ENCODE data around the gene GSPT1. TPM values are rescaled to one million over a fixed set of nuclear protein-coding genes. Genes with fewer than 3 reads are reported as not detected.

GSPT1 gene
- total and polyA plus RNA-seq, 2 experiments from 2014 or later: 126 to 146 TPM

GRCh38 chr16:11957591-11958395 is 42.0 kb upstream of the GSPT1 start:
- Histone ChIP-seq H2AFZ (no peak overlapping the region), H3K4me3 (no peak overlapping the region), H3K4me1 (ENCODE audit: insufficient read depth) (no peaks in the 10 kb centered on the region), H3F3A (replicated peaks; ENCODE audit: low read depth) (no peaks in the 10 kb centered on the region), H3K36me3 (ENCODE audit: insufficient read depth) (no peaks in the 10 kb centered on the region), H3K27me3 (ENCODE audit: insufficient read depth) (no peaks in the 10 kb centered on the region), H3K27ac (ENCODE audit: low read depth) (no peak overlapping the region), H3K79me2 (replicated peaks; ENCODE audit: insufficient read depth) (no peaks in the 10 kb centered on the region), H3K4me2 (no peak overlapping the region), H4K20me1 (replicated peaks; ENCODE audit: insufficient read depth) (no peaks in the 10 kb centered on the region), H3K9me2 (ENCODE audit: insufficient read depth) (no peaks in the 10 kb centered on the region)
- Mint-ChIP-seq H3K27ac (peak overlapping the region; percentile 1; the same call in 1 of the 2 replicates), H3K4me1 (no peaks in the 10 kb centered on the region), H3K9me3 (no peaks in the 10 kb centered on the region), H3K27me3 (ENCODE audit: insufficient read depth, low read depth, poor library complexity) (peaks cover 14% of the 10 kb centered on the region), H3K4me3 (no peak overlapping the region), H3K36me3 (ENCODE audit: low read depth) (no peaks in the 10 kb centered on the region)
- DNase-seq (ENCODE audit: low spot score) (no peak), ATAC-seq (no peak)
- TF ChIP-seq, protein P1, sequence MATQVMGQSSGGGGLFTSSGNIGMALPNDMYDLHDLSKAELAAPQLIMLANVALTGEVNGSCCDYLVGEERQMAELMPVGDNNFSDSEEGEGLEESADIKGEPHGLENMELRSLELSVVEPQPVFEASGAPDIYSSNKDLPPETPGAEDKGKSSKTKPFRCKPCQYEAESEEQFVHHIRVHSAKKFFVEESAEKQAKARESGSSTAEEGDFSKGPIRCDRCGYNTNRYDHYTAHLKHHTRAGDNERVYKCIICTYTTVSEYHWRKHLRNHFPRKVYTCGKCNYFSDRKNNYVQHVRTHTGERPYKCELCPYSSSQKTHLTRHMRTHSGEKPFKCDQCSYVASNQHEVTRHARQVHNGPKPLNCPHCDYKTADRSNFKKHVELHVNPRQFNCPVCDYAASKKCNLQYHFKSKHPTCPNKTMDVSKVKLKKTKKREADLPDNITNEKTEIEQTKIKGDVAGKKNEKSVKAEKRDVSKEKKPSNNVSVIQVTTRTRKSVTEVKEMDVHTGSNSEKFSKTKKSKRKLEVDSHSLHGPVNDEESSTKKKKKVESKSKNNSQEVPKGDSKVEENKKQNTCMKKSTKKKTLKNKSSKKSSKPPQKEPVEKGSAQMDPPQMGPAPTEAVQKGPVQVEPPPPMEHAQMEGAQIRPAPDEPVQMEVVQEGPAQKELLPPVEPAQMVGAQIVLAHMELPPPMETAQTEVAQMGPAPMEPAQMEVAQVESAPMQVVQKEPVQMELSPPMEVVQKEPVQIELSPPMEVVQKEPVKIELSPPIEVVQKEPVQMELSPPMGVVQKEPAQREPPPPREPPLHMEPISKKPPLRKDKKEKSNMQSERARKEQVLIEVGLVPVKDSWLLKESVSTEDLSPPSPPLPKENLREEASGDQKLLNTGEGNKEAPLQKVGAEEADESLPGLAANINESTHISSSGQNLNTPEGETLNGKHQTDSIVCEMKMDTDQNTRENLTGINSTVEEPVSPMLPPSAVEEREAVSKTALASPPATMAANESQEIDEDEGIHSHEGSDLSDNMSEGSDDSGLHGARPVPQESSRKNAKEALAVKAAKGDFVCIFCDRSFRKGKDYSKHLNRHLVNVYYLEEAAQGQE (IDR thresholded peaks at IDR 0.05; ENCODE audit: unreplicated experiment): no peak
- no peak for TF ChIP-seq CREB1 (CRISPR knock-in tag; IDR thresholded peaks at IDR 0.05; ENCODE audit: low read depth)
- TF ChIP-seq ZNF331 (CRISPR knock-in tag; IDR thresholded peaks at IDR 0.05; ENCODE audit: low read depth): no peak

DNA sequence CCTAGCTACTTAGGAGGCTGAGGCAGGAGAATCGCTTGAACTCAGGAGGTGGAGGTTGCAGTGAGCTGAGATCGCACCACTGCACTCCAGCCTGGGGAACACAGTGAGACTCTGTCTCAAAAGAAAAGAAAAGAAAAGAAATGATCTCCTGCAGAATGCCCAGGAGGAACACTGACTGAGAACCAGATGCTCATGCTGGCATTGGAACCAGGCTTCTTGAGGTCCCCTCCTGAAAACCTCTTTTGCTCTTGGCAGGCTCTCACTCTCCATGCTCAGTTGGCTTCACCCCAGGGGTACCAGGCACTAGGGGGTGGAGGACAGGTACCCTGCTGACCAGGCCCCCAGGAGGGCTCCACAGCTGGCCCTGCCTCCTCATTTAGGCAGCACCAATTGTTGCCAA is 40.8 kb upstream of the GSPT1 start:
- H3K4me1 Mint-ChIP-seq: no peaks in the 10 kb centered on the region
- H3K27ac ChIP-seq (ENCODE audit: low read depth): no peak overlapping the region
- TF ChIP-seq STAT1 (IDR thresholded peaks at IDR 0.05; ENCODE audit: unreplicated experiment) (no peak), POLR2AphosphoS5 (IDR thresholded peaks at IDR 0.05; ENCODE audit: low read depth) (no peak), ETS1 (IDR thresholded peaks at IDR 0.05) (no peak), ZNF114 (CRISPR knock-in tag; IDR thresholded peaks at IDR 0.05) (no peak), ZNF331 (CRISPR knock-in tag; IDR thresholded peaks at IDR 0.05; ENCODE audit: low read depth) (no peak), JUNB (IDR thresholded peaks at IDR 0.05; ENCODE audit: unreplicated experiment) (no peak), EZH2 (IDR thresholded peaks at IDR 0.05; ENCODE audit: low read depth, unreplicated experiment) (no peak)
- TF ChIP-seq, protein P2, sequence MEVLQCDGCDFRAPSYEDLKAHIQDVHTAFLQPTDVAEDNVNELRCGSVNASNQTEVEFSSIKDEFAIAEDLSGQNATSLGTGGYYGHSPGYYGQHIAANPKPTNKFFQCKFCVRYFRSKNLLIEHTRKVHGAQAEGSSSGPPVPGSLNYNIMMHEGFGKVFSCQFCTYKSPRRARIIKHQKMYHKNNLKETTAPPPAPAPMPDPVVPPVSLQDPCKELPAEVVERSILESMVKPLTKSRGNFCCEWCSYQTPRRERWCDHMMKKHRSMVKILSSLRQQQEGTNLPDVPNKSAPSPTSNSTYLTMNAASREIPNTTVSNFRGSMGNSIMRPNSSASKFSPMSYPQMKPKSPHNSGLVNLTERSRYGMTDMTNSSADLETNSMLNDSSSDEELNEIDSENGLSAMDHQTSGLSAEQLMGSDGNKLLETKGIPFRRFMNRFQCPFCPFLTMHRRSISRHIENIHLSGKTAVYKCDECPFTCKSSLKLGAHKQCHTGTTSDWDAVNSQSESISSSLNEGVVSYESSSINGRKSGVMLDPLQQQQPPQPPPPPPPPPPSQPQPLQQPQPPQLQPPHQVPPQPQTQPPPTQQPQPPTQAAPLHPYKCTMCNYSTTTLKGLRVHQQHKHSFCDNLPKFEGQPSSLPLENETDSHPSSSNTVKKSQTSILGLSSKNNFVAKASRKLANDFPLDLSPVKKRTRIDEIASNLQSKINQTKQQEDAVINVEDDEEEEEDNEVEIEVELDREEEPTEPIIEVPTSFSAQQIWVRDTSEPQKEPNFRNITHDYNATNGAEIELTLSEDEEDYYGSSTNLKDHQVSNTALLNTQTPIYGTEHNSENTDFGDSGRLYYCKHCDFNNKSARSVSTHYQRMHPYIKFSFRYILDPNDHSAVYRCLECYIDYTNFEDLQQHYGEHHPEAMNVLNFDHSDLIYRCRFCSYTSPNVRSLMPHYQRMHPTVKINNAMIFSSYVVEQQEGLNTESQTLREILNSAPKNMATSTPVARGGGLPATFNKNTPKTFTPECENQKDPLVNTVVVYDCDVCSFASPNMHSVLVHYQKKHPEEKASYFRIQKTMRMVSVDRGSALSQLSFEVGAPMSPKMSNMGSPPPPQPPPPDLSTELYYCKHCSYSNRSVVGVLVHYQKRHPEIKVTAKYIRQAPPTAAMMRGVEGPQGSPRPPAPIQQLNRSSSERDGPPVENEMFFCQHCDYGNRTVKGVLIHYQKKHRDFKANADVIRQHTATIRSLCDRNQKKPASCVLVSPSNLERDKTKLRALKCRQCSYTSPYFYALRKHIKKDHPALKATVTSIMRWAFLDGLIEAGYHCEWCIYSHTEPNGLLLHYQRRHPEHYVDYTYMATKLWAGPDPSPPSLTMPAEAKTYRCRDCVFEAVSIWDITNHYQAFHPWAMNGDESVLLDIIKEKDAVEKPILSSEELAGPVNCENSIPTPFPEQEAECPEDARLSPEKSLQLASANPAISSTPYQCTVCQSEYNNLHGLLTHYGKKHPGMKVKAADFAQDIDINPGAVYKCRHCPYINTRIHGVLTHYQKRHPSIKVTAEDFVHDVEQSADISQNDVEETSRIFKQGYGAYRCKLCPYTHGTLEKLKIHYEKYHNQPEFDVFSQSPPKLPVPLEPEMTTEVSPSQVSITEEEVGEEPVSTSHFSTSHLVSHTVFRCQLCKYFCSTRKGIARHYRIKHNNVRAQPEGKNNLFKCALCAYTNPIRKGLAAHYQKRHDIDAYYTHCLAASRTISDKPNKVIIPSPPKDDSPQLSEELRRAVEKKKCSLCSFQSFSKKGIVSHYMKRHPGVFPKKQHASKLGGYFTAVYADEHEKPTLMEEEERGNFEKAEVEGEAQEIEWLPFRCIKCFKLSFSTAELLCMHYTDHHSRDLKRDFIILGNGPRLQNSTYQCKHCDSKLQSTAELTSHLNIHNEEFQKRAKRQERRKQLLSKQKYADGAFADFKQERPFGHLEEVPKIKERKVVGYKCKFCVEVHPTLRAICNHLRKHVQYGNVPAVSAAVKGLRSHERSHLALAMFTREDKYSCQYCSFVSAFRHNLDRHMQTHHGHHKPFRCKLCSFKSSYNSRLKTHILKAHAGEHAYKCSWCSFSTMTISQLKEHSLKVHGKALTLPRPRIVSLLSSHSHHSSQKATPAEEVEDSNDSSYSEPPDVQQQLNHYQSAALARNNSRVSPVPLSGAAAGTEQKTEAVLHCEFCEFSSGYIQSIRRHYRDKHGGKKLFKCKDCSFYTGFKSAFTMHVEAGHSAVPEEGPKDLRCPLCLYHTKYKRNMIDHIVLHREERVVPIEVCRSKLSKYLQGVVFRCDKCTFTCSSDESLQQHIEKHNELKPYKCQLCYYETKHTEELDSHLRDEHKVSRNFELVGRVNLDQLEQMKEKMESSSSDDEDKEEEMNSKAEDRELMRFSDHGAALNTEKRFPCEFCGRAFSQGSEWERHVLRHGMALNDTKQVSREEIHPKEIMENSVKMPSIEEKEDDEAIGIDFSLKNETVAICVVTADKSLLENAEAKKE (CRISPR knock-in tag; IDR thresholded peaks at IDR 0.05): no peak

More for the DNA sequence above, 40.8 kb upstream of the GSPT1 start:
- Histone ChIP-seq H3K4me1 (ENCODE audit: insufficient read depth) (no peaks in the 10 kb centered on the region), H3K79me2 (replicated peaks; ENCODE audit: insufficient read depth) (no peaks in the 10 kb centered on the region), H3K4me2 (no peak overlapping the region), H4K20me1 (replicated peaks; ENCODE audit: insufficient read depth) (no peaks in the 10 kb centered on the region), H3K4me3 (no peak overlapping the region), H3K27me3 (ENCODE audit: insufficient read depth) (no peaks in the 10 kb centered on the region), H3K36me3 (ENCODE audit: insufficient read depth) (no peaks in the 10 kb centered on the region), H3F3A (replicated peaks; ENCODE audit: low read depth) (no peaks in the 10 kb centered on the region), H3K9me2 (ENCODE audit: insufficient read depth) (no peaks in the 10 kb centered on the region), H2AFZ (no peak overlapping the region)
- H3K27me3 Mint-ChIP-seq (ENCODE audit: insufficient read depth, low read depth, poor library complexity): peaks cover 14% of the 10 kb centered on the region
- H3K4me3 Mint-ChIP-seq: no peak overlapping the region
- H3K36me3 Mint-ChIP-seq (ENCODE audit: low read depth): no peaks in the 10 kb centered on the region
- no peak overlapping the region for H3K27ac Mint-ChIP-seq
- DNase-seq (ENCODE audit: low spot score): no peak
- H3K9me3 Mint-ChIP-seq: no peaks in the 10 kb centered on the region
- no peak for ATAC-seq
